Astrocyte of the hippocampus (primary cell): Measurements from ENCODE around the gene GJA10.

Experiments
- DNase-seq: peaks from one replicate; pipeline ENCODE4 v3.0.0; 2011; ENCODE audit warnings: low read depth, low spot score

The GJA10 gene

GRCh38 chr6:89917216-89917615, 22.9 kb downstream of the GJA10 start:
- DNase-seq: no peak

- DNase-seq: no peak
Observed at GRCh38 chr6:89917801-89918366, 23.6 kb downstream of the GJA10 start.

- no peak for DNase-seq
Observed at GRCh38 chr6:89921197-89921596, 26.9 kb downstream of the GJA10 start.

GRCh38 chr6:89921691-89922090, 27.4 kb downstream of the GJA10 start:
- no peak for DNase-seq

- no peak for DNase-seq
Observed at GRCh38 chr6:89924231-89924630, 30.0 kb downstream of the GJA10 start.

GRCh38 chr6:89925826-89926225, 31.6 kb downstream of the GJA10 start:
- no peak for DNase-seq

- no peak for DNase-seq
Observed at GRCh38 chr6:89927264-89927663, 33.0 kb downstream of the GJA10 start.

GRCh38 chr6:89927791-89928550, 33.7 kb downstream of the GJA10 start:
- DNase-seq: peak; percentile 44

GRCh38 chr6:89928604-89929003, 34.3 kb downstream of the GJA10 start:
- DNase-seq: peak; percentile 57

GRCh38 chr6:89930789-89931188, 36.5 kb downstream of the GJA10 start:
- DNase-seq: no peak

- no peak for DNase-seq
Observed at GRCh38 chr6:89932245-89932802, 38.1 kb downstream of the GJA10 start.

- DNase-seq: no peak
Observed at GRCh38 chr6:89934685-89935366, 40.6 kb downstream of the GJA10 start.

- no peak for DNase-seq
Observed at GRCh38 chr6:89936177-89936576, 41.9 kb downstream of the GJA10 start.

GRCh38 chr6:89938014-89938413, 43.7 kb downstream of the GJA10 start:
- DNase-seq: no peak

GRCh38 chr6:89939144-89939543, 44.9 kb downstream of the GJA10 start:
- DNase-seq: no peak

- peak; percentile 88 for DNase-seq
Observed at GRCh38 chr6:89940225-89941027, 46.2 kb downstream of the GJA10 start.

GRCh38 chr6:89941031-89941762, 46.9 kb downstream of the GJA10 start:
- peak; percentile 65 for DNase-seq

- no peak for DNase-seq
Observed at GRCh38 chr6:89941763-89942497, 47.7 kb downstream of the GJA10 start.

GRCh38 chr6:89942601-89943000, 48.3 kb downstream of the GJA10 start:
- no peak for DNase-seq

- DNase-seq: no peak
Observed at GRCh38 chr6:89944181-89944755, 50.0 kb downstream of the GJA10 start.
